Activated T-helper 1 cell treated with anti-CD3 and anti-CD28 coated beads, Interleukin-12 subunit alpha, Interleukin-12 subunit beta, Interleukin-2, Interleukin-4 antibody, amounts not matched to agents 30 ng/mL and 10 ng/mL and 1 ng/mL, durations not matched to agents 14 hours and 24 hours and 36 hours (primary cell): ENCODE data around the gene CBX2. TPM values are rescaled to one million over a fixed set of nuclear protein-coding genes. Genes with fewer than 3 reads are reported as not detected.
"Not testable (repeated sequence)": the region's sequence is repeated elsewhere in the genome, so short reads cannot be mapped to it uniquely, and the experiment has no call there.

Experiments used
- DNase-seq: peaks from one replicate; pipeline ENCODE4 v3.0.0; 2021; ENCODE audit warnings: low spot score
- H3K27ac Mint-ChIP-seq: one replicate; pipeline ENCODE4 v1.8.0; 2021; ENCODE audit warnings: mild to moderate bottlenecking, mixed read lengths
- H3K27me3 Mint-ChIP-seq: one replicate; pipeline ENCODE4 v1.8.0; 2022; ENCODE audit warnings: mild to moderate bottlenecking, moderate library complexity, mixed read lengths; ENCODE audit not compliant: insufficient read depth
- H3K36me3 Mint-ChIP-seq: one replicate; pipeline ENCODE4 v1.8.0; 2021; ENCODE audit warnings: low read depth, mixed read lengths
- H3K4me1 Mint-ChIP-seq: one replicate; pipeline ENCODE4 v1.8.0; 2021; ENCODE audit warnings: low read depth, mixed read lengths
- H3K4me3 Mint-ChIP-seq: one replicate; pipeline ENCODE4 v1.8.0; 2021; ENCODE audit warnings: mild to moderate bottlenecking, moderate library complexity, mixed read lengths
- H3K9me3 Mint-ChIP-seq: one replicate; pipeline ENCODE4 v1.8.0; 2021; ENCODE audit warnings: mixed read lengths
- intact Hi-C: fragments of 100-400 bp; cut with micrococcal nuclease; formaldehyde crosslinking; loops from one replicate; pipeline ENCODE4 v1.15.1; 2024
- total RNA-seq: library from RNA; stranded (reverse); gene quantifications from 2 replicates; pipeline ENCODE4 v1.2.3, GENCODE V29; 2022

CBX2 gene
- total RNA-seq, 1 donor from 2014 or later, result 4.7 TPM

DNA sequence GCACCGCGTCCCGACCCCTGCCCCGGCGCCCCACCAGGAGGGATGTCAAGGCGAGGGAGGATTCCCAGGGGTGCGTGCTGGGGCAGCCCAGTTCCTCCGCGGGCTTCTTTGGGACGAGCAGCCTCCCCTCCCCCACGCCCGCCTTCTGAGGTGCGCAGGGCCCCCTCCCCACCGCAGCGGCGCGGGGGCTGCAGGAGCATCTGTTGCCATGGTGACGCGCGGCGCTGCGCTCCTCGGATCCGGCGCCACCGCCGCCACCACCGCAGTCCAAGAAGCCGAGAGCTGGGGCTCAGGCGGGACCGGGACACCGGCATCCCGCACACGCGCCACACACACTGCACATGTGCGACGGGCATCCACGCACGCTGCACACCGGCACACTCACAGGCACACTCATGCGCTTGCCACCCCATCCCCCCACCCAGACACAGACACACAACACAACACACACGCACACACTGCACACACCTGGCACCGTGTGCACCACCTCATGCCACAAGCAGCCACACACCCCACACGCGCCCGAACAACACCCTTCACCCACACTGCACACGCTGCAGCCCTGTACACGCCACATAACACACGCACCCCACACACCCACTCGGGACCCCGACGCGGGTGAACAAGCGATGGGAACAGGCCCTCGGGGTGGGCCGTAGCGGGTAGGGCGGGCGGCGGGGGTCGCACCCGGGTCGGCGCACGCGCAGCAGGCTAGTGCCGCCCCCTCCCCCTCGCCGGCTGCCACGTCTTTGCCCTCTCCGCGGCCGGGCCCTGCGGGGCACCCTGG, 30.2 kb upstream of the CBX2 start:
- no peak overlapping the region for H3K4me3 Mint-ChIP-seq
- intact Hi-C loops, result loop anchor here (2.0 kb wide), 3 partner anchors 29 to 249 kb away; partner anchors contain the start of gene CBX4
- DNase-seq, result no peak

DNA sequence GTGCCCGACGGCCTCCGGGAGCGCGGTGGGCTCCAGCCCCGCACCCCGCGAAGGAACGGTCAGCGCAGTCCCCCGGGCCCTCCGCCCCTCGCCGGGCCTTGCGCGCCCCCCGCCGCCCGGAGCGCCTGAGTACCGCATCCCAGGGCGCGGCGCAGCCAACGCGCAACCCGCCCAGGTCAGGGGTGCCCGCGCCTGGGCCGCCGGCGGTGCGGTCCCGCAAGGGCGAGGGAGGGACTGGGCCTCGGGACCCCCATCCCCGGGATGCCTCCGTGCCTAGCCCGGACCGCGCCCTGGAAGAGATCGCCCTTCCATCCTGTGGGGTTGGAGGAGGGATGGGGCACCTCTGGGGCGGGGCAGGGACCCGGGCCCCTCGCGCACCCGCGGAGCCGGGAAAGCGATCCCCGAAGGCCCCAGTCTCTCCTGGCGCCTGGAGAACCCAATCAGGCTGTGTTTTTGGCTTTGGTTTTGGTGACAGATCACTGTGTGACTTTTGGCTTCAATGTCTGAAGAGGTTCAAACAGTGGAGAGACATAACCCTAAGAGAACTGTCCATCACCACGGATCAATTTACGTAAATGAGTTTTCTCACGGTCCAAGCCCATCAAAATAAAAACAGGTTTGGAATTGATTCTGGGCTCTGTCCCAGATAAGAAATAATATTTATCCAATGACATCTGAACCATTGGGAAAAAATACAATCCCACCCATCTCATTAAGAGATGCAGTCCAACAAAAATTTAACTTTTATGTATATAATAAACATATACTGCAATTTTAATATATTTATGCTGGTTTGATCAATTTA, 29.5 kb upstream of the CBX2 start:
- H3K36me3 Mint-ChIP-seq, result no peaks in the 10 kb centered on the region
- intact Hi-C loops, result no loop called here

More for the DNA sequence above, 30.2 kb upstream of the CBX2 start:
- Mint-ChIP-seq H3K9me3 (no peaks in the 10 kb centered on the region), H3K36me3 (no peaks in the 10 kb centered on the region), H3K27me3 (peaks cover 41% of the 10 kb centered on the region), H3K27ac (peak overlapping the region; percentile 52), H3K4me1 (peaks cover 11% of the 10 kb centered on the region)

DNA sequence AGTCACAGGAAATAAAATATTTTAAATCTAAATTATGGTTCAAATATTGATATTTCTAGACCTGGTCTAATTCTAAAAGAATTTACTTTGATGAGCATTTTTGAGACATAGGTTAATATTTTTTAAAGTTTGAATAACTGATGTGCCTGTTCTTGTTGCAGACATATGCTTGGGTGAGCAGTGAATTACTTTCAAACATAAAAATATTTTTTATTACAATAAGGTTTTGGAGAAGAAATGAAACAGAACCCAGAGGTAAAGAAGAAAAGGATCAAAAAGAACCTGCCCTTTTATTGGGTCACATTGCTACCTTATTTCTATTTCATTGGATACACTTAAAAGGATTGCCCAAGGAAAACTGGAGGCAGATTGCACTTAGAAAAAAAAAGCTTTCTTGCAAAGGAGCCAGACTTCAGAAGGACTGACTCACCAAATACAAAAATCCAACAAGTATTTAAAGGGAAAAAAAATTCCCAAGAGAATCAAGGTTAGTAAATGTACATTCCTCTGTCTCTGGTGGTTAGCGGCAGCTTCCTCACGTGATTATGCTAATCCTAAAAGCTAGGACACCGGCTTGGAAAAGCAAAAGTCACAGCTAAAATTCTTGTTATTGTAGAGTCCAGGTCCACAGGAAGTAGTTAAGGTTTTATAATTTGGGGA, 28.7 kb upstream of the CBX2 start:
- intact Hi-C loops, result no loop called here
- Mint-ChIP-seq H3K4me1 (peaks cover 11% of the 10 kb centered on the region), H3K9me3 (no peaks in the 10 kb centered on the region), H3K4me3 (no peak overlapping the region), H3K27me3 (peaks cover 43% of the 10 kb centered on the region), H3K36me3 (no peaks in the 10 kb centered on the region), H3K27ac (no peak overlapping the region)
- no peak for DNase-seq

More for the DNA sequence above, 29.5 kb upstream of the CBX2 start:
- Mint-ChIP-seq H3K4me3 (no peak overlapping the region), H3K27me3 (peaks cover 41% of the 10 kb centered on the region), H3K9me3 (no peaks in the 10 kb centered on the region), H3K27ac (no peak overlapping the region), H3K4me1 (peaks cover 11% of the 10 kb centered on the region)
- no peak for DNase-seq

DNA sequence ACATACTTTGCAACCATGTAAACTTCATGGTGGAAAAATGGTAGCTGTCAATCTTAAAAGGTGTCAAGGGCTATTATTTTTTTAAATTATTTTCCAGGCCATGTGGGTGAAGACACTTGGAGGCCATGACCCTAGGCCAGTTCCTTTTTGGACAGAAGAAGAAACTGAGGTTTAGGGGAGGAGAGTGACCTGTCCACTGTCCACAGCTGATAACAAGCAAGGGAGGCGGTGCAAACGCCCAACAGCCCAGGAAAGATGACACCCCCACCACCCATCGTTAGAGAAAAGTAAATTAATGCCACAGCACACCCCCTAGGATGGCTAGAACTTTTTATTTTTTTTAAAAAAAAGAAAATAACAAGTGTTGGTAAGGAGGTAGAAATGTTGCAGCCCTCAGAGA, 28.0 kb upstream of the CBX2 start:
- DNase-seq, result no peak
- no peaks in the 10 kb centered on the region for H3K36me3 Mint-ChIP-seq
- peaks cover 11% of the 10 kb centered on the region for H3K4me1 Mint-ChIP-seq
- no peaks in the 10 kb centered on the region for H3K9me3 Mint-ChIP-seq
- no peak overlapping the region for H3K27ac Mint-ChIP-seq
- H3K27me3 Mint-ChIP-seq, result peaks cover 47% of the 10 kb centered on the region
- no peak overlapping the region for H3K4me3 Mint-ChIP-seq
- intact Hi-C loops, result no loop called here

DNA sequence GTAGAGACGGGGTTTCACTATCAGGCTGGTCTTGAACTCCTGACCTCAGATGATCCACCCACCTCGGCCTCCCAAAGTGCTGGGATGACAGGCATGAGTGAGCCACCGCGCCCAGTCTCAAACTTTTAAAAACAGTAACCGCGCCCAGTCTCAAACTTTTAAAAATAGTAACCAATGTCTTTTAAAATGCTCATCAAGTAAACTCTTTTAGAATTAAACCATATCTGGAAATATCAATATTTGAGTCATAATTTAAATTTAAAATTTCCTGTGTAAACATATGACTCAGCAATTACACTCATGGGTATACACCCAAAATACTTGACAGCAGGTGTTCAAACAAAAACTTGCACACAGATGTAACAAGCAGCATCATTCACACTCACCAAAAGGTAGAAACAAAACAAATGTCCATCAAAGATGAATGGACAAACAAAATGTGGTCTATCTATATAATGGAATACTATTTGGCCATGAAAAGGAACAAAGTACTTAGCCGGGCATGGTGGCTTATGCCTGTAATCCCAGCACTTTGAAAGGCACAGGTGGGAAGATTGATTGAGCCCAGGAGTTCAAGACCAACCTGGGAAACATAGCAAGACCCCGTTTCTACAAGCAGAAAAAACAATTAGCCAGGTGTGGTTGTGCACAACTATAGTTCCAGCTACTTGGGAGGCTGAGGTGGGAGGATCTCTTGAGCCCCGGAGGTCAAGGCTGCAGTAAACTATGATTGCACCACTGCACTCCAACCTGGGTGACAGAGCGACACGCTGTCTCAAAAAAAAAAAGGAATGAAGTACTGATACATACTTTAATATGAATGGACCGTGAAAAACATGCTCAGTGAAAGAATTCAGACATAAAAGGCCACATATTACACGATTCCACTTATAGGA, 27.1 kb upstream of the CBX2 start:
- H3K27me3 Mint-ChIP-seq, result peaks cover 47% of the 10 kb centered on the region
- H3K36me3 Mint-ChIP-seq, result no peaks in the 10 kb centered on the region
- DNase-seq, result no peak
- H3K27ac Mint-ChIP-seq, result no peak overlapping the region
- H3K4me3 Mint-ChIP-seq, result no peak overlapping the region
- intact Hi-C loops, result no loop called here
- H3K4me1 Mint-ChIP-seq, result peaks cover 5% of the 10 kb centered on the region
- H3K9me3 Mint-ChIP-seq, result no peaks in the 10 kb centered on the region

DNA sequence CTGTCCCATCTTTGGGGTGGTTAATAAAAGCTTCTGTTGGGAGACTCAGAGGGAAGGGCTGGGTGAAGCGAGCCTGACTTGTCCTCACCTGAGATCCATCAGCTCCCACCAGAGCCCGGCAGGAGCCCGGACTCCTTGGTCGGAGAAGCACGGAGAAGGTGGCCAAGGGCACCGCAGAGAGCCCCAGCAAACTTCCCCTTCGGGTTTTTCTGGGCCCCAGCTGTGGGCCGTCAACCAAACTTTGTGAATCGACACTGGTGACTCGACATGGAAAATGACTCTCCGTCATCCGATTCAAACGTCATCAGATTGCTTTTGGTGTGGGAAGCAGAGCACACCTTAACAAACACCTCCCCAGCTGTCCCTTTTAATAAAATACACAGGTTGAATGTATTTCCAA, 25.8 kb upstream of the CBX2 start:
- no peaks in the 10 kb centered on the region for H3K4me1 Mint-ChIP-seq
- DNase-seq, result no peak
- no peak overlapping the region for H3K27ac Mint-ChIP-seq
- H3K9me3 Mint-ChIP-seq, result no peaks in the 10 kb centered on the region
- no peaks in the 10 kb centered on the region for H3K36me3 Mint-ChIP-seq
- H3K4me3 Mint-ChIP-seq, result no peak overlapping the region
- intact Hi-C loops, result no loop called here
- peaks cover 37% of the 10 kb centered on the region for H3K27me3 Mint-ChIP-seq

DNA sequence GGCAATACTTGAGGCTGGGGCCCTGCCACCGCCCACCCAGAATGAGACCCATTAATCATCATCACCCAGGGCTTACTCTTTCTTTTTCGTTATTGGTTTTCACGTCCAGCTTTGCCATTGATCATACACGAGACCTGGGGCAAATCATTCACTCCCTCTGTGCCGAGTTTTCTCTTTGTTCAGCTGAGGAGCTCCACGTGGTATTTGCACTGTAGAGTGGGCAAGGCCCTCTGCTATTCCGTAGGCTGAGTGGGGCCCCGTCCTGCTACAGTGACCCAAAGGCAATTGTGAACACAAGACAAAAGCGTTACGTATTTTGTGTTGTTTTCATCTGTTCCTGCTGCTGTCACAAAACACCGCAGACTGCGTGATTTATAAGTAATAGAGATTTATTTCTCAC, 23.6 kb upstream of the CBX2 start:
- H3K27me3 Mint-ChIP-seq, result peaks cover 31% of the 10 kb centered on the region
- H3K4me3 Mint-ChIP-seq, result no peak overlapping the region
- intact Hi-C loops, result no loop called here
- H3K9me3 Mint-ChIP-seq, result no peaks in the 10 kb centered on the region
- H3K27ac Mint-ChIP-seq, result no peak overlapping the region
- H3K36me3 Mint-ChIP-seq, result no peaks in the 10 kb centered on the region
- DNase-seq, result no peak
- no peaks in the 10 kb centered on the region for H3K4me1 Mint-ChIP-seq

DNA sequence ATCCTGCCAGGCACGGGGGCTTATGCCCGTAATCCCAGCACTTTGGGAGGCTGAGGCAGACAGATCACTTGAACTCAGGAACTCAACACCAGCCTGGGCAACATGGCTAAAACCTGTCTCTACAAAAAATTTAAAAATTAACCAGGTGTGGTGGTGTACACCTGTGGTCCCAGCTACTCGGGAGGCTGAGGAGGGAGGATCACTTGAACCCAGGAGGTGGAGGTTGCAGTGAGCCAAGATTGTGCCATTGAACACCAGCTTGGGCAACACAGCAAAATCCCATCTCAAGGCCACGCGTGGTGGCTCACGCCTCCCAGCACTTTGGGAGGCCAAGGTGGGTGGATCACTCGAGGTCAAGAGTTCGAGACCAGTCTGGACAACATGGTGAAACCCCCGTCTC, 23.0 kb upstream of the CBX2 start:
- H3K36me3 Mint-ChIP-seq, intact Hi-C loops, H3K27ac Mint-ChIP-seq, H3K4me3 Mint-ChIP-seq, DNase-seq, H3K9me3 Mint-ChIP-seq, H3K4me1 Mint-ChIP-seq: not testable (repeated sequence)
- peaks cover 26% of the 10 kb centered on the region for H3K27me3 Mint-ChIP-seq

DNA sequence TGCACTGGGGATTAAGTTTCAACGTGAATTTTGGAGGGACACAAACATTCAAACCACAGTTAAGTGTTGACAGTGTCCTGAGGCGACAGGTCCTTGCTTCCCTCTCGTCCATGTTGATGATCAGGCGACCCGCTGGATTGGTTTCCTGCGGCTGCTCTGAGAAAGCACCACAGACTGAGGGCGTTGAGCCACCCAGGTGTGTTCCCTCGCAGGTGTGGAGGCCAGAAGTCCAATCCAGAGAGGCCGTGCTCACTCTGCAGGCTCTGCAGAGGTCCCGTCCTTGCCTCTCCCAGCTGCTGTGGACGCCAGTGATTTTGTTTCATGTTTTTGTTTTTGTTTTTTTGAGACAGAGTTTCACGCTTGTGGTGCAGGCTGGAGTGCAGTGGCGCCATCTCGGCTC, 22.4 kb upstream of the CBX2 start:
- intact Hi-C loops, result no loop called here
- no peak overlapping the region for H3K4me3 Mint-ChIP-seq
- H3K27ac Mint-ChIP-seq, result no peak overlapping the region
- peaks cover 23% of the 10 kb centered on the region for H3K27me3 Mint-ChIP-seq
- no peak for DNase-seq
- no peaks in the 10 kb centered on the region for H3K36me3 Mint-ChIP-seq
- no peaks in the 10 kb centered on the region for H3K9me3 Mint-ChIP-seq
- H3K4me1 Mint-ChIP-seq, result no peaks in the 10 kb centered on the region

DNA sequence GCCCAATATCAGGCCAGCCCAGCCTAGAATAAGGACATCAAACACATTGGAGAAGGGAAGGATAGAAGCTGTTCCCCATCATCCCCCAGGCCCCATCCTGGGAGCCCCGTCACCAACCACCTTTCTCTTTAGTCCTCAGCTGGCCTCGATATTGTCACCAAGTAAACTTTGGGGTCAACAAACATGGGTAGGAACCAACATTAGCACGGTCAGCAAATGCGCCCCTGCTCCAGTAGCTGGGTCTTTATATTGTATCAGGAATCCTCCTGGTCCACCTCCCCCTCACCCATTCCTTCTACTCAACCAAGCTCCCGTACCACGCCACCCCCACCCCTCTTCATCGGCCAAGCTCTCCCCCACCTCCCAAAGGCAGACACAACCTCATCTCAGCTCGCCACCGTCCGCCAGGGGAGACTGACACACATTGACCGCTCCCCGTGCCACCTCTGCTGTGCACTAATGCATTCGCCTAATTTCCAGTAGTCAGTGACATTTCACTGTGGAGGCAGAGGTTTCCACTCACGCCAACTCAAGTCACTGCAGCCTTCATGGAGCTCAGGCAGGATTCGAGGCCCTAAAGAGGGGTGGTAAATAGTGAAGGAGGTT, 20.7 kb upstream of the CBX2 start:
- DNase-seq, result no peak
- Mint-ChIP-seq H3K4me3 (no peak overlapping the region), H3K27ac (no peak overlapping the region), H3K9me3 (no peaks in the 10 kb centered on the region), H3K36me3 (no peaks in the 10 kb centered on the region), H3K27me3 (peaks cover 10% of the 10 kb centered on the region), H3K4me1 (no peaks in the 10 kb centered on the region)
- intact Hi-C loops, result no loop called here

DNA sequence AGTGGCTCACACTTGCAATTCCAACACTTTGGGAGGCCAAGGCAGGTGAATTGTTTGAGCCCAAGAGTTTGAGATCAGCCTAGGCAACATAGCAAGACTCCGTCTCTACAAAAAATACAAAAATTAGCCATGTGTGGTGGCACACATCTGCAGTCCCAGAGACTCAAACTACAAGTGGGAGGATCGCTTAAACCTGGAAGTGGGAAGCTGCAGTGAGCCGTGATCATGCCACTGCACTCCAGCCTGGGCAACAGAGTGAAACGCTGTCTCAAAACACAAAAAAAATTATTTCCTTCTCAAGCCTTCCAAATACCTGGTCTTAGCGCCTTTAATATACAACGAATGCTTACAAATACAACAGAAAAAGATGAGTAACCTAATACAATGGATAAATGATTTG, 19.7 kb upstream of the CBX2 start:
- intact Hi-C loops, result no loop called here
- H3K4me3 Mint-ChIP-seq, result no peak overlapping the region
- H3K27ac Mint-ChIP-seq, result no peak overlapping the region
- no peaks in the 10 kb centered on the region for H3K36me3 Mint-ChIP-seq
- H3K9me3 Mint-ChIP-seq, result no peaks in the 10 kb centered on the region
- H3K4me1 Mint-ChIP-seq, result no peaks in the 10 kb centered on the region
- peaks cover 11% of the 10 kb centered on the region for H3K27me3 Mint-ChIP-seq
- no peak for DNase-seq
